GM13977 (cell line): ENCODE data around the gene EBLN1.

Source experiments
- DNase-seq: peaks from one replicate; pipeline ENCODE4 v3.0.0; 2012; ENCODE audit warnings: low spot score
- in situ Hi-C: fragments of 300-500 bp; cut with MboI; formaldehyde crosslinking; loops from one replicate; pipeline ENCODE4 v1.12.0; 2022; ENCODE audit warnings: low sequenced_read_pairs, low pct_unique_long_range_greater_than_20kb, mixed read lengths, inconsistent platforms; ENCODE audit not compliant: unreplicated experiment
- TF ChIP-seq, protein P1 (sequence below): IDR thresholded peaks from 2 replicates; pipeline ENCODE4 v1.5.1; 2012; ENCODE audit warnings: mild to moderate bottlenecking, control low read depth; ENCODE audit not compliant: insufficient read depth; ENCODE audit errors: extremely low read depth, missing control alignments

The EBLN1 gene

DNA sequence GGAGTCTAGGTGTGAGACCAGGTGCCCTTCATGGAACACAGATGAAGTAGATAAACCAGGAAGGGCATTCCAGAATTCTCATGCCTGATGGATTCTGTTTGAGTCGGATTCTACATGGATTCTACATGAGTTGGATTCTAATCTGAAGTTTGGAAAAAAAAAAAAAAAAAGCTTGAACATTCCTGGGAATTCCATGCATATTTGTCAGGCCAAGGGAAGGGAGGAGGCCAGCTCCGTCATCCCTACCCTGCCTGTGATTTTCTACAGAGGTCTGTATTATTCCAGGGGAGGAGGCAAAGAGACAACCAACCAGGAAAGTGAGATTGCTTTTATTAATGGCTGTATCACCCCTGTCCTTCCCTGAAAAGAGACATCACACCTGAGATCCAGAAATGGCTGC is 27.8 kb upstream of the EBLN1 start:
- in situ Hi-C loops = no loop called here
- DNase-seq = no peak
- TF ChIP-seq, protein P1, sequence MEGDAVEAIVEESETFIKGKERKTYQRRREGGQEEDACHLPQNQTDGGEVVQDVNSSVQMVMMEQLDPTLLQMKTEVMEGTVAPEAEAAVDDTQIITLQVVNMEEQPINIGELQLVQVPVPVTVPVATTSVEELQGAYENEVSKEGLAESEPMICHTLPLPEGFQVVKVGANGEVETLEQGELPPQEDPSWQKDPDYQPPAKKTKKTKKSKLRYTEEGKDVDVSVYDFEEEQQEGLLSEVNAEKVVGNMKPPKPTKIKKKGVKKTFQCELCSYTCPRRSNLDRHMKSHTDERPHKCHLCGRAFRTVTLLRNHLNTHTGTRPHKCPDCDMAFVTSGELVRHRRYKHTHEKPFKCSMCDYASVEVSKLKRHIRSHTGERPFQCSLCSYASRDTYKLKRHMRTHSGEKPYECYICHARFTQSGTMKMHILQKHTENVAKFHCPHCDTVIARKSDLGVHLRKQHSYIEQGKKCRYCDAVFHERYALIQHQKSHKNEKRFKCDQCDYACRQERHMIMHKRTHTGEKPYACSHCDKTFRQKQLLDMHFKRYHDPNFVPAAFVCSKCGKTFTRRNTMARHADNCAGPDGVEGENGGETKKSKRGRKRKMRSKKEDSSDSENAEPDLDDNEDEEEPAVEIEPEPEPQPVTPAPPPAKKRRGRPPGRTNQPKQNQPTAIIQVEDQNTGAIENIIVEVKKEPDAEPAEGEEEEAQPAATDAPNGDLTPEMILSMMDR = no peak

DNA sequence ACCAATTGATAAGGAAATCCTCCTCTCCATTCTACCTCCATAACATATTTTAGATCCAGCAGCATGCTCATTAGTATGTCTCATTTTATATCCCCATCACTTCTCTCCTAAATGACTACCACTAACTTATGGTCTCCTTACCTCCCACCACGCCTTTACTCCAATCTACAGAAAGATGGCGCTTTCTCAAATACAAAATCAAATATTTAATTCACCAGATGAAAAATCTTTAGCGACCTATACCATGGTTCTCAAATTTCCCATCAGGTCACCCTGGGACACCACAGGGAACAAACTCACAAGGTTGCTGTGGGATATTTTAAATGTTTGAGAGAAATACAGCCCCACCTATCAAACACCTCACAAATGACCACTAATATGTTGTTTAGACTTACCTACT is 27.0 kb upstream of the EBLN1 start:
- TF ChIP-seq, protein P1 = peak; percentile 22
- in situ Hi-C loops = no loop called here
- no peak for DNase-seq

DNA sequence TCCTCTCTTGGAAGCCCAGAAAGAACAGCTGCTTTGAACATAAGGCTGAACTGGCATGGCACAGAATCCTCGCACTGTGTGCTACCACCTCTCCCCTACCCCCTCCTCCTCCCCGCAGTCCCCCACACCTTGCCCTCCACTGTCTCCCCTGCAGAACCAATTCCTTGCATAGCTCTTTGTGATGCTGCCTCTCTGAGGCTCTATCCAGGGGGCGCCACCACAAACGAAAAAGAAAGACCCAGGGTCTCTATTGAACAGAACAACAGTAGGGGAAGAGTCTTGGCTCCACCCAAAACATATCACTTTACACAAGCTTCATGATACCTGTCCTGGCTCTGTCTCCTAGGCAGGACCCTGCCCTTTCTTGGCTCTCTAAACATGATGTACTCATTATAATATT is 26.2 kb upstream of the EBLN1 start:
- TF ChIP-seq, protein P1 = peak; percentile 23
- in situ Hi-C loops = no loop called here
- no peak for DNase-seq

DNA sequence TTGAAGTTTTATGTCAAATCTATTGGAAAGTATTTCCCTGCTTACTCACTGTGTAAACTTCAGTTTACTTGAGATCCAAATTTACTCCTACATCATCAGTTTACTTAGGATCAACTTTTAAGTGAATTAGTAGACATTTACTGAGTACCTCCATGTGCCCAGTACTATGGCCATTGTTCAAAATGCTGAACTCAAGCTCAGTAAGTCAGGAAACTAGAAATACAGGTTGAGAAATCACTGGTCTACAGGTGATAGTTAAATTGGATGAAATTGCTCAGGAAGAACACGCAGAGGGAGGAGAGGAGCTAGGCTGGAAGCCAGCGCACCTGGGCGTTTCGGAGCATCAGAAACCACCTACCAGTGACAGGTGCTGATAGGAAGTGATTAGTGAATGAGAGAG is 25.5 kb upstream of the EBLN1 start:
- in situ Hi-C loops = no loop called here
- no peak for DNase-seq
- TF ChIP-seq, protein P1 = no peak

DNA sequence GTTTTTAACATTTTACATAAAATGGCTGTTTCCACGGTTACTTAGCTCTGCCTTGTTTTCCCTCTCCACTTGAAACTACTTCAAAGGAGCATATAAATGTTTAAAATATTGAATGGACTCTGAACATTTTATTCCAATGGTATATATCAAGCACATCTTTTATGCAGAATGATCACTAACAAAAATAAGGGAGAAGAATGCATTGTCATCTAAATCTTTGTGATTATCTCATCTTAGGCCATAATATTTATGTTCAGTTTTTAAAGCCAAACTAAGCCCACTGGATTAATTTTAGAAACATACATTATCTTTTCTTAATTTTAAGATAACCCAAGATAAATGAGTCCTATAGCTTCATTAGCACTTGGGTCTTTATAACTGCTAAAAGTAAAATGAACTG is 13.4 kb upstream of the EBLN1 start:
- TF ChIP-seq, protein P1 = no peak
- in situ Hi-C loops = no loop called here
- DNase-seq = no peak

DNA sequence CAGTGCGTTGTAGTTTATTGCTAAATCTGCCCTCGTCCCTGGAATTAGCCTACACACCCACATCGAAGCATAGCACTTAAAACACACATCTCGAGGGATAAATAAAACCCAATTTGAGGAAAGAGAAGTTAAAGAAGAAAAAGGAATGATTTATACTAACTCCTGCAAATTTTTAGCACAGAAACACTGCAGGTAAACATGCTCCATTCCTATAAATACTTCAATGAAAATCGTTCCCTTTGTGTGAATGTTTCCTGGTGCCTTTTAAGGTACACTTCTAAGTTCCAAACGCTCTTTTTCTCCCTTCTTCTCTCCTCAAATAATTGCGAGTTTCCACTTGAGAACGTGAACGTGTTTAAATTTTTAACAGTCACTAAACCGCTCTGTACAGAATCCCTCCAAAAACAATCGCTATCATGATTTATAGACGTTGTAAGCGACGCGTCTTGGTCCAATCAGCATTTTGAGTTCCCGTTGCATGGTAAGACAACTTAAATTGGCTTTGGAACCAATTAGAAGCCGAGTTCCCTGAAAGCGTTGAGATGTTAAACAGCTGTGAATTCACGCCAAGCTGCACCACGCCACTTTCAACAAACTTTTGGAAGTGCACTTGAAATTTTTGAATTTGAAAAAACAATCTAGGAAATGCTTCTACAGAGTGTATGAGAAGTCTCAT is 12.5 kb upstream of the EBLN1 start:
- TF ChIP-seq, protein P1 = no peak
- in situ Hi-C loops = no loop called here
- peak; percentile 48 for DNase-seq
